Measurements from ENCODE around the gene LGALS8.

LGALS8 gene

DNA sequence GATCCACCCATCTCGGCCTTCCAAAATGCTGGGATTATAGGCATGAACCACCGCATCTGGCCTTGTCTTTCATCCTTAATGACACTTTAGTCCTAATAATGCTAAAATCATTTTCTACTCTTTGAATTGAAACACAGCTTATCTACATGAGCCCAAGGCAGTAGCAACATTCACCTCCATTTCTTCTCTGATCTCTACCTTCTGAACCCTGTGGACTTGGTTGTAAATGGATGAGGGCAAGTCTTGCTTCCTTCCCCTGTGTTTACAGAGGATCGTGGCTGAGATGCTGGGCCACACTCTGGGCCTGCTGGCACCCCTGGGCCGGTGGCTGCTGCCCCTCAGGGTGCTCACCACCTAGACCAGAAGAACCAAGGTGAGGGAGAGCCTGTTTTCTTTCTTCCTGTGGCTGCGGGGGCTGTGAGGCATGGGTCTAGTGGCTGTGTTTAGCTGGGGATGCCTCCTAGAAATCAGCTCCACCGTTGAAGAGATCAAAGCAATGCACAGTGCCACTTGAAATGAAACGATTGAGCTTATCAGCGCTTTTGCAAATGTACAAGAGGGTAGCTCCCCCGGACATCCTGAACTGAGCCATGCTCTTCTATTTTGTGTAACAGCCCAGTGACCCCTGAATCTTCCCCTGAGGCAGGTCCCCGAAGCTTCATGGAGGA, 32.2 kb upstream of the LGALS8 start:
- H3K4me1 ChIP-seq (ENCODE audit: insufficient read depth, insufficient read length) = peaks cover 6% of the 10 kb centered on the region
- no peaks in the 10 kb centered on the region for H3K9me3 ChIP-seq (ENCODE audit: insufficient read depth, low read length)
- TF ChIP-seq YY1 (IDR thresholded peaks at IDR 0.05; ENCODE audit: insufficient read depth, insufficient read length) (no peak), SUZ12 (IDR thresholded peaks at IDR 0.05; ENCODE audit: extremely low read depth, insufficient read depth, insufficient read length) (no peak)
- no peak for DNase-seq (ENCODE audit: low read depth, low spot score)
- no peaks in the 10 kb centered on the region for H3K36me3 ChIP-seq (ENCODE audit: insufficient read depth, insufficient read length, low read length)
- H3K4me3 ChIP-seq (ENCODE audit: insufficient read length, low read depth) = no peak overlapping the region
- H3K27me3 ChIP-seq (ENCODE audit: insufficient read depth, insufficient read length) = no peaks in the 10 kb centered on the region
- no peak overlapping the region for H3K9ac ChIP-seq (ENCODE audit: insufficient read length, low read depth)

DNA sequence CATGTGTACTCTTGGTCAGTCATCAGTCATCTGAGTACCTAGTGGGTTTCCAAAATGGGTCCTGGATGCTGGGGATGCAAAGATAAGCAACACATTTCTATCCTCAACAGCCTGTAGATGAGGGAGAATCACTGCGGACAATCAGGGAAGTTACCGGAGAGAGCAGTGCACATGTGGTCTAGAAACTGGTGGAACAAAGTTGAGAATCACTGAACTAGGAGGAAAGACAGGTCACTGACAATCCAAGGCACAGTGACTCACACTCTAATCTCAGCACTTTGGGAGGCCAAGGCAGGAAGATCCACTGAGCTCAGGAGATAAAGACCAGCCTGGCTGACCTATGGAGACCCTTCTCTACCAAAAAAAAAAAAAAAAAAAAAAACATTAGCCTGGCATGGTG, 31.4 kb upstream of the LGALS8 start:
- Histone ChIP-seq H3K36me3 (ENCODE audit: insufficient read depth, insufficient read length, low read length) (no peaks in the 10 kb centered on the region), H3K4me1 (ENCODE audit: insufficient read depth, insufficient read length) (peaks cover 6% of the 10 kb centered on the region), H3K4me3 (ENCODE audit: insufficient read length, low read depth) (no peak overlapping the region), H3K27me3 (ENCODE audit: insufficient read depth, insufficient read length) (no peaks in the 10 kb centered on the region), H3K9ac (ENCODE audit: insufficient read length, low read depth) (no peak overlapping the region), H3K9me3 (ENCODE audit: insufficient read depth, low read length) (no peaks in the 10 kb centered on the region)
- TF ChIP-seq SUZ12 (IDR thresholded peaks at IDR 0.05; ENCODE audit: extremely low read depth, insufficient read depth, insufficient read length) (no peak), ZNF274 (IDR thresholded peaks at IDR 0.05; ENCODE audit: low read depth, low read length) (no peak), YY1 (IDR thresholded peaks at IDR 0.05; ENCODE audit: insufficient read depth, insufficient read length) (no peak)
- DNase-seq (ENCODE audit: low read depth, low spot score) = no peak

DNA sequence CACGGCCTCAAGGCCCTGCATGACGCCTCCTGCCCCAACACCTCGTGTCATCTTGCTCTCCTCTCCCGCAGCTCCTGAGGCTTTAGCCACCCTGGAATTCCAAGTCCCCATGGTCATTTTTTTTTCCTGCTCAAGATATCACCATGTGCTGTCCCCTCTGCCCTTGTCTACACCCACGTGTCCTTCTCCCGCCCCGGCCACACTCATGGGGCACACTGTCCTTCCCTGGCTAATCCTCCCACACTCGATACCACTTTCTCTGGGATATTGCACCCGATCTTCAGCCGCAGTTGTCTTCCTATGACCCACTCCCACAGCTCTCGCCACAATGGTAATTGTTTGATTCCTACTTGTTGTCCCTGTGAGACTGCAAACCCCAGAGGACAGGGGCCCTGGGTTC, 29.7 kb upstream of the LGALS8 start:
- Histone ChIP-seq H3K9ac (ENCODE audit: insufficient read length, low read depth) (no peak overlapping the region), H3K27me3 (ENCODE audit: insufficient read depth, insufficient read length) (no peaks in the 10 kb centered on the region), H3K36me3 (ENCODE audit: insufficient read depth, insufficient read length, low read length) (no peaks in the 10 kb centered on the region), H3K9me3 (ENCODE audit: insufficient read depth, low read length) (no peaks in the 10 kb centered on the region), H3K4me1 (ENCODE audit: insufficient read depth, insufficient read length) (peaks cover 6% of the 10 kb centered on the region), H3K4me3 (ENCODE audit: insufficient read length, low read depth) (no peak overlapping the region)
- TF ChIP-seq YY1 (IDR thresholded peaks at IDR 0.05; ENCODE audit: insufficient read depth, insufficient read length) (no peak), ZNF274 (IDR thresholded peaks at IDR 0.05; ENCODE audit: low read depth, low read length) (no peak), SUZ12 (IDR thresholded peaks at IDR 0.05; ENCODE audit: extremely low read depth, insufficient read depth, insufficient read length) (no peak)
- no peak for DNase-seq (ENCODE audit: low read depth, low spot score)

DNA sequence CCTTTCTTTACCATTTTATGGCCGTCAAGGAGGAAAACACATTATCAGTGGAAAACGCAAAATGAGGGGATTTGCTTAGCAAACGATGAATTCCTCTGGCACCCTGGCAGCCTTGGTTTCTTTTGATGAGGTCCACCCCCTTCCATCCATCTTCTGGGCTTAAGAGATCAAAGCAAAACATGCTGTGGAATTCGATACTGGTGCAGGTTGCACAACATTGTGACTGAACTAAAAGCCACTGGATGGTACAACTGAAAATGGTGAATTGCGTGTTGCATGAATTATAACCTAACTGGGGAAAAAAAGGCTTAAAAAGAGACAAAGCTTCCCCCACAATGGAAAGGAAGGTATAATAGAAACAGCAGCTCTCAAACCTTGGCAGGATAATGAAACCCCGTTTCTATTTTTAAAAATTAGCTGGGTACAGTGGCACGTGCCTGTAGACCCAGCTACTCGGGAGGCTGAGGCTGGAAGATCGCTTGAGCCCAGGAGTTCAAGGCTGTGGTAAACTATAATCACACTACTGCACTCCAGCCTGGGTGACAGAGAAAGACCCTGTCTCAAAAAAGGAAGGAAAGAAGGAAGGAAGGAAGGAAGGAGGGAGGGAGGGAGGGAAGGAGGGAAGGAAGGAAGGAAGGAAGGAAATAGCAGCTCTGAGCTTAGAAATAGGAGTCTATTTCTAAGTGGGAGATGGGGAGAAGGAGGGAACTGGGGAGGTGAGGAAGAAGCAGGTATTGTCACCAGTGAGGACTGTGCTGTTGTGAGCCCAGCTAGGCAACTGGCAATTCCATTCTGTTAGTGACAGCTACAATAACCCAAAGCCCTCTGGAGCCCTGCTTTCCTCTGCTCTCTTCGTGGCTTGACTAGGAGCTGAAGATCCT, 29.0 kb upstream of the LGALS8 start:
- TF ChIP-seq SUZ12 (IDR thresholded peaks at IDR 0.05; ENCODE audit: extremely low read depth, insufficient read depth, insufficient read length) = no peak
- no peak for TF ChIP-seq YY1 (IDR thresholded peaks at IDR 0.05; ENCODE audit: insufficient read depth, insufficient read length)
- no peak for TF ChIP-seq ZNF274 (IDR thresholded peaks at IDR 0.05; ENCODE audit: low read depth, low read length)
- H3K36me3 ChIP-seq (ENCODE audit: insufficient read depth, insufficient read length, low read length) = no peaks in the 10 kb centered on the region
- no peak for DNase-seq (ENCODE audit: low read depth, low spot score)
- peaks cover 6% of the 10 kb centered on the region for H3K4me1 ChIP-seq (ENCODE audit: insufficient read depth, insufficient read length)
- no peaks in the 10 kb centered on the region for H3K9me3 ChIP-seq (ENCODE audit: insufficient read depth, low read length)
- no peak overlapping the region for H3K9ac ChIP-seq (ENCODE audit: insufficient read length, low read depth)
- H3K27me3 ChIP-seq (ENCODE audit: insufficient read depth, insufficient read length) = no peaks in the 10 kb centered on the region
- no peak overlapping the region for H3K4me3 ChIP-seq (ENCODE audit: insufficient read length, low read depth)

DNA sequence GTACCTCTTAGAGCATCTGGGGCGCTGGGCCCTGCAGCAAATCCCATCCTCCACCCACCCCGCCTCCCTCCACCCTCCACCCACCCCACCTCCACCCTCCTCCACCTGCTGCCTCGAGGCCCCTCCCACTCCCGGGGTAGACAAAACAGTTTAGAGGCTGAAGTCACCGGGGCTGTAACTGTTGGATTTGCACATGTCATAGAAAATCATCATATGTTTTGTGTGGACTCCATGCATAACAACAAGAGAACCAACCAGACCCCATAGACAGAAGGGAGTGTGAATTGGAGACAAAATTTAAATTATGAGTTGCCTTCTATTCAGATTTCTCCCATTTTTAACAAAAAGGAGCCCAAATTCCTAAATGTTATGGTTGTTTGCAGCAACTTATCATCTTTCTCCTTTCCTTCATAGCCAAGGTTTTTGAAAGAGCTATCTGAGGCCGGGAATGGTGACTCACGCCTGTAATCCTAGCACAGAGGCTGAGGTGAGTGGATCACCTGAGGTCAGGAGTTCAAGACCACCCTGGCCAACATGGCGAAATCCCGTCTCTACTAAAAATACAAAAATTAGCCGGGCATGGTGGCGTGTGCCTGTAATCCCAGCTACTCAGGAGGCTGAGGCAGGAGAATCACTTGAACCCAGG, 28.2 kb upstream of the LGALS8 start:
- Histone ChIP-seq H3K4me3 (ENCODE audit: insufficient read length, low read depth) (no peak overlapping the region), H3K4me1 (ENCODE audit: insufficient read depth, insufficient read length) (peaks cover 6% of the 10 kb centered on the region), H3K9ac (ENCODE audit: insufficient read length, low read depth) (no peak overlapping the region), H3K36me3 (ENCODE audit: insufficient read depth, insufficient read length, low read length) (no peaks in the 10 kb centered on the region), H3K27me3 (ENCODE audit: insufficient read depth, insufficient read length) (no peaks in the 10 kb centered on the region), H3K9me3 (ENCODE audit: insufficient read depth, low read length) (no peaks in the 10 kb centered on the region)
- TF ChIP-seq ZNF274 (IDR thresholded peaks at IDR 0.05; ENCODE audit: low read depth, low read length) (no peak), SUZ12 (IDR thresholded peaks at IDR 0.05; ENCODE audit: extremely low read depth, insufficient read depth, insufficient read length) (no peak), YY1 (IDR thresholded peaks at IDR 0.05; ENCODE audit: insufficient read depth, insufficient read length) (no peak)
- DNase-seq (ENCODE audit: low read depth, low spot score) = no peak

DNA sequence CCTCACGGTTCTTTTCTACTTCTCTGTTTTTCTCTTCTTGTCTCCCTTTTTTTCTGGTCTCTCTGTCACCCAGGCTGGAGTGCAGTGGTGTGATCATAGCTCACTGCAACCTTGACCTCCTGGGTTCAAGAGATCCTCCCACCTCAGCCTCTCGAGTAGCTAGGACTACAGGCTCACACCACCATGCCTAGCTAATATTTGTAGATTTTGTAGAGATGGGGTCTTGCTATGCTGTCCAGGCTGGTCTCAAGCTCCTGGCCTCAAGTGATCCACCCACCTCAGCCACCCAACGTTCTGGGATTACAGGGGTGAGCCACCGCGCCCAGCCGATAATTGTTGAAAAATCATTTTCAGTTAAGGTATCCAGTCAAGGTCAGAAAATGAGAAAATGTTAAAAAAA, 25.9 kb upstream of the LGALS8 start:
- Histone ChIP-seq H3K9ac (ENCODE audit: insufficient read length, low read depth) (no peak overlapping the region), H3K9me3 (ENCODE audit: insufficient read depth, low read length) (no peaks in the 10 kb centered on the region), H3K36me3 (ENCODE audit: insufficient read depth, insufficient read length, low read length) (no peaks in the 10 kb centered on the region), H3K4me3 (ENCODE audit: insufficient read length, low read depth) (no peak overlapping the region), H3K4me1 (ENCODE audit: insufficient read depth, insufficient read length) (peaks cover 6% of the 10 kb centered on the region), H3K27me3 (ENCODE audit: insufficient read depth, insufficient read length) (no peaks in the 10 kb centered on the region)
- DNase-seq (ENCODE audit: low read depth, low spot score) = no peak
- TF ChIP-seq SUZ12 (IDR thresholded peaks at IDR 0.05; ENCODE audit: extremely low read depth, insufficient read depth, insufficient read length) = no peak
- no peak for TF ChIP-seq YY1 (IDR thresholded peaks at IDR 0.05; ENCODE audit: insufficient read depth, insufficient read length)
- TF ChIP-seq ZNF274 (IDR thresholded peaks at IDR 0.05; ENCODE audit: low read depth, low read length) = no peak

DNA sequence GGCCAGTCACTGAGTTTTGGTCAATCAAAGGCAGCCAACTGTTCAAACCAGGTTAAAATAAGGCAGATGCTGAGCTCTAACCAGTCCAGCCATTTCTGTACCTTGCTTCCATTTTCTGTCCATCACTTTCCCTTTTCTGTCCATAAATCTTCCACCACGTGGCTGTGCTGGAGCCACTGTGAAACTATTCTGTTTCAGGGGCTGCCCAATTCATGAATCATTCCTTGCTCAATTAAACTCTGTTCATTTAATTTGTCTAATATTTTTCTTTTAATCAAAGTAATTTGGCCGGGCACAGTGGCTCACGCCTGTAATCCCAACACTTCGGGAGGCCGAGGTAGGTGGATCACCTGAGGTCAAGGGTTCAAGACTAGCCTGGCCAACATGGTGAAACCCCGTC, 22.7 kb upstream of the LGALS8 start:
- DNase-seq (ENCODE audit: low read depth, low spot score) = no peak
- H3K4me3 ChIP-seq (ENCODE audit: insufficient read length, low read depth) = no peak overlapping the region
- no peaks in the 10 kb centered on the region for H3K36me3 ChIP-seq (ENCODE audit: insufficient read depth, insufficient read length, low read length)
- H3K27me3 ChIP-seq (ENCODE audit: insufficient read depth, insufficient read length) = no peaks in the 10 kb centered on the region
- no peak overlapping the region for H3K9ac ChIP-seq (ENCODE audit: insufficient read length, low read depth)
- H3K4me1 ChIP-seq (ENCODE audit: insufficient read depth, insufficient read length) = no peaks in the 10 kb centered on the region
- no peaks in the 10 kb centered on the region for H3K9me3 ChIP-seq (ENCODE audit: insufficient read depth, low read length)
- TF ChIP-seq SUZ12 (IDR thresholded peaks at IDR 0.05; ENCODE audit: extremely low read depth, insufficient read depth, insufficient read length) (no peak), ZNF274 (IDR thresholded peaks at IDR 0.05; ENCODE audit: low read depth, low read length) (no peak), YY1 (IDR thresholded peaks at IDR 0.05; ENCODE audit: insufficient read depth, insufficient read length) (no peak)

Measured in NT2/D1 (cell line).